ENCODE measurements around the gene ARHGAP22. TPM values are rescaled to one million over a fixed set of nuclear protein-coding genes. Genes with fewer than 3 reads are reported as not detected.

ARHGAP22 gene
- total RNA-seq, 6 donors from 2014 or later: 1.4 to 25.1 (median 7.1) TPM

- Histone ChIP-seq H3K4me1 (peaks cover 0 to 12% (median 4%) of the 10 kb centered on the region in 4 donors), H3K4me3 (no peak overlapping the region), H3K9me3 (no peaks in the 10 kb centered on the region), H3K27me3 (no peaks in the 10 kb centered on the region), H3K36me3 (no peaks in the 10 kb centered on the region), H3K27ac (peak overlapping the region in 2 of 4 donors; percentile 53)
- 68 to 83% methylated on average over 4 of the region's 4 CpGs for WGBS, 2 donors
- DNase-seq: no peak
- no peak for ATAC-seq (ENCODE audit: low FRiP score in 2 of 2)
- TF ChIP-seq CTCF (IDR thresholded peaks at IDR 0.05): no peak
- TF ChIP-seq EP300 (IDR thresholded peaks at IDR 0.05): no peak
- TF ChIP-seq POLR2AphosphoS5 (IDR thresholded peaks at IDR 0.05): no peak
- TF ChIP-seq POLR2A (IDR thresholded peaks at IDR 0.05): no peak
Measured at GRCh38 chr10:48633381-48634197, 28.7 kb upstream of the ARHGAP22 start.

- H3K9me3 ChIP-seq: no peaks in the 10 kb centered on the region
- no peak overlapping the region for H3K4me3 ChIP-seq
- WGBS, 2 donors: 68 to 79% methylated on average over 1 of the region's 1 CpG
- no peak for TF ChIP-seq EP300 (IDR thresholded peaks at IDR 0.05)
- no peak for TF ChIP-seq POLR2AphosphoS5 (IDR thresholded peaks at IDR 0.05)
- TF ChIP-seq POLR2A (IDR thresholded peaks at IDR 0.05): no peak
- TF ChIP-seq CTCF (IDR thresholded peaks at IDR 0.05): no peak
- no peak for DNase-seq
- H3K27ac ChIP-seq: no peak overlapping the region
- no peaks in the 10 kb centered on the region for H3K36me3 ChIP-seq
- H3K4me1 ChIP-seq: peaks cover 0 to 12% (median 4%) of the 10 kb centered on the region in 4 donors
- no peak for ATAC-seq (ENCODE audit: low FRiP score in 2 of 2)
- H3K27me3 ChIP-seq: no peaks in the 10 kb centered on the region
Measured at GRCh38 chr10:48632166-48632565, 27.3 kb upstream of the ARHGAP22 start.

- WGBS, 2 donors: 88 to 100% methylated on average over 1 to 2 of the region's 2 CpGs
- H3K4me3 ChIP-seq: no peak overlapping the region
- no peaks in the 10 kb centered on the region for H3K4me1 ChIP-seq
- DNase-seq (no peak), ATAC-seq (ENCODE audit: low FRiP score in 2 of 2) (no peak)
- H3K36me3 ChIP-seq: no peaks in the 10 kb centered on the region
- H3K27me3 ChIP-seq: no peaks in the 10 kb centered on the region
- TF ChIP-seq CTCF (IDR thresholded peaks at IDR 0.05): no peak
- no peak for TF ChIP-seq EP300 (IDR thresholded peaks at IDR 0.05)
- TF ChIP-seq POLR2A (IDR thresholded peaks at IDR 0.05): no peak
- TF ChIP-seq POLR2AphosphoS5 (IDR thresholded peaks at IDR 0.05): no peak
- no peaks in the 10 kb centered on the region for H3K9me3 ChIP-seq
- no peak overlapping the region for H3K27ac ChIP-seq
Measured at GRCh38 chr10:48627984-48628609, 23.2 kb upstream of the ARHGAP22 start.

GRCh38 chr10:48626986-48627731, 22.3 kb upstream of the ARHGAP22 start:
- no peaks in the 10 kb centered on the region for H3K36me3 ChIP-seq
- DNase-seq: peak in 1 of 2 donors; percentile 28
- no peak overlapping the region for H3K4me3 ChIP-seq
- no peak overlapping the region for H3K27ac ChIP-seq
- 84 to 87% methylated on average over 10 to 11 of the region's 11 CpGs for WGBS, 2 donors
- H3K9me3 ChIP-seq: no peaks in the 10 kb centered on the region
- ATAC-seq (ENCODE audit: low FRiP score in 2 of 2): no peak
- no peaks in the 10 kb centered on the region for H3K27me3 ChIP-seq
- no peak for TF ChIP-seq POLR2AphosphoS5 (IDR thresholded peaks at IDR 0.05)
- TF ChIP-seq EP300 (IDR thresholded peaks at IDR 0.05): no peak
- no peak for TF ChIP-seq CTCF (IDR thresholded peaks at IDR 0.05)
- no peak for TF ChIP-seq POLR2A (IDR thresholded peaks at IDR 0.05)
- no peaks in the 10 kb centered on the region for H3K4me1 ChIP-seq

Measured in upper lobe of left lung (tissue), 6 donors.